Measurements from ENCODE around the gene RAB18. TPM values are rescaled to one million over a fixed set of nuclear protein-coding genes. Genes with fewer than 3 reads are reported as not detected.

Gene RAB18
- total and polyA plus RNA-seq, 2 of the 8 experiments (the other 6 are each of a cell fraction or from before 2014, with no cell fraction given), result 14.7 to 69.7 TPM

DNA sequence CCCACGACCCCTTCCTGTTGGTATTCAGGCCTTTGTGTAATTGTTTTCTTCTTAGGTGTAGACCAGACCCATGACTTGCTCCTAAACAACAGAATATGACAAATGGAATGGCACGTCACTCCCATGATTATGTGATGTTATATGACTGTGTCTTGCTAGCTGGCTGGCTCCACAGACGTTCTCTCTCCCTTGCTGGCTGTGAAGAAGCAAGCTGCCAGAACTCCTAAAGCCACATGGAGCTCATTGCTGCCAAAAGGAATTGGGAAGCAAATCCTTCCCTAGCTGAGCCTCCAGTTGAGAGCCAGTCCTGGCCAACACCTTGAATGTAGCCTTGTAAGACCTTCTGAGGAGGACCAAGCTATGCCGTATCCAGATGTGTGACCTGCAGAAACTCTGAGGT lies 74.2 kb downstream of the RAB18 start:
- no peak overlapping the region for H3K9ac ChIP-seq (replicated peaks in 1 of 4; ENCODE audit: extremely low read depth in 1 of 4, low read depth in 3 of 4, low read length in 3 of 4)
- no peak overlapping the region for H2BK5ac ChIP-seq (ENCODE audit: low read depth, low read length)
- H3K4me2 ChIP-seq (ENCODE audit: insufficient read depth in 1 of 2, low read depth in 2 of 2, low read length in 2 of 2), result no peak overlapping the region
- no peak overlapping the region for H3K4me3 ChIP-seq (ENCODE audit: extremely low read depth in 1 of 4, insufficient read depth in 2 of 4, low read depth in 3 of 4, low read length in 4 of 4)
- no peaks in the 10 kb centered on the region for H4K20me1 ChIP-seq (replicated peaks in 1 of 2; ENCODE audit: control insufficient read depth in 1 of 2, insufficient read depth in 2 of 2, low read length in 2 of 2)
- H2BK15ac ChIP-seq (ENCODE audit: low read length), result no peak overlapping the region
- no peak overlapping the region for H4K5ac ChIP-seq (ENCODE audit: insufficient read length, low read depth, low read length)
- no peak overlapping the region for H2BK12ac ChIP-seq (ENCODE audit: low read depth, low read length)
- H2AK5ac ChIP-seq (ENCODE audit: low read depth, low read length), result no peak overlapping the region
- H3K27ac ChIP-seq (ENCODE audit: low read depth, low read length), result no peak overlapping the region
- H3K27me3 ChIP-seq (replicated peaks in 1 of 4; ENCODE audit: control insufficient read depth in 3 of 4, extremely low read depth in 1 of 4, insufficient read depth in 3 of 4, low read length in 3 of 4), result no peaks in the 10 kb centered on the region
- 90% methylated on average over 4 of the region's 4 CpGs; no CpG with 5 or more reads in 1 of the 2 experiments for WGBS, 2 experiments (ENCODE audit: extremely low coverage in 1 of 2, insufficient coverage in 1 of 2, insufficient read length in 1 of 2, insufficient replicate concordance in 2 of 2, low coverage in 1 of 2, low lambda C conversion rate in 2 of 2, missing lambda C conversion rate in 1 of 2)
- ChIA-PET CTCF (ENCODE audit: partially characterized antibody) (no interaction called here), POLR2A (ENCODE audit: partially characterized antibody) (no interaction called here)
- H3K23ac ChIP-seq (ENCODE audit: insufficient read length), result no peak overlapping the region
- no peak for TF ChIP-seq JUND (IDR thresholded peaks at IDR 0.05; ENCODE audit: low read length)
- TF ChIP-seq EZH2 (IDR thresholded peaks at IDR 0.05; ENCODE audit: low read depth, low read length, severe bottlenecking), result no peak
- TF ChIP-seq RFX5 (IDR thresholded peaks at IDR 0.05; ENCODE audit: borderline replicate concordance, low read depth, low read length), result no peak
- no peak for TF ChIP-seq TCF12 (IDR thresholded peaks at IDR 0.05; ENCODE audit: low read depth, low read length)
- no peak for TF ChIP-seq RAD21 (IDR thresholded peaks at IDR 0.05 in 1 of 2, conservative IDR thresholded peaks at IDR 0.05 in 1 of 2; ENCODE audit: low read depth in 2 of 2, low read length in 2 of 2)
- no peak for TF ChIP-seq SP2 (IDR thresholded peaks at IDR 0.05; ENCODE audit: low read length)
- TF ChIP-seq ZNF274 (IDR thresholded peaks at IDR 0.05; ENCODE audit: borderline replicate concordance, extremely low read depth, low read length), result no peak
- TF ChIP-seq RXRA (IDR thresholded peaks at IDR 0.05; ENCODE audit: insufficient read depth, low read depth, low read length), result no peak
- no peaks in the 10 kb centered on the region for H3K9me3 ChIP-seq (ENCODE audit: insufficient read depth in 2 of 2, low read depth in 1 of 2, low read length in 1 of 2)
- no peaks in the 10 kb centered on the region for H3K79me2 ChIP-seq (ENCODE audit: control insufficient read depth in 1 of 2, insufficient read depth in 2 of 2, low read length in 2 of 2)
- H3K36me3 ChIP-seq (ENCODE audit: control insufficient read depth in 2 of 4, insufficient read depth in 4 of 4, low read length in 3 of 4), result no peaks in the 10 kb centered on the region
- no peak overlapping the region for H3K14ac ChIP-seq (ENCODE audit: insufficient read length)
- H3K56ac ChIP-seq (replicated peaks; ENCODE audit: insufficient read length, low read depth, low read length), result no peak overlapping the region
- H4K8ac ChIP-seq (ENCODE audit: extremely low read depth, insufficient read depth, low read length), result no peak overlapping the region
- DNase-seq (ENCODE audit: low read depth in 1 of 2, low spot score in 2 of 2) (no peak), FAIRE-seq (no peak)
- H3K23me2 ChIP-seq (ENCODE audit: low read depth, low read length), result no peaks in the 10 kb centered on the region
- no peak overlapping the region for H2BK20ac ChIP-seq (ENCODE audit: low read length)
- no peak overlapping the region for H2AFZ ChIP-seq (ENCODE audit: low read length)
- no peaks in the 10 kb centered on the region for H3K4me1 ChIP-seq (replicated peaks in 1 of 4; ENCODE audit: control insufficient read depth in 3 of 4, insufficient read depth in 4 of 4, low read length in 3 of 4)
- no peak overlapping the region for H3K4ac ChIP-seq (replicated peaks; ENCODE audit: insufficient read length, low read depth, low read length)
- no peak overlapping the region for H3K18ac ChIP-seq (ENCODE audit: extremely low read depth, low read length)
- H4K91ac ChIP-seq (replicated peaks; ENCODE audit: insufficient read length, low read length), result no peak overlapping the region
- H3K79me1 ChIP-seq (ENCODE audit: low read depth, low read length), result no peaks in the 10 kb centered on the region
- H2BK120ac ChIP-seq (replicated peaks; ENCODE audit: low read depth, low read length), result no peak overlapping the region
